Measurements from ENCODE around the gene TBC1D22A.

DNA sequence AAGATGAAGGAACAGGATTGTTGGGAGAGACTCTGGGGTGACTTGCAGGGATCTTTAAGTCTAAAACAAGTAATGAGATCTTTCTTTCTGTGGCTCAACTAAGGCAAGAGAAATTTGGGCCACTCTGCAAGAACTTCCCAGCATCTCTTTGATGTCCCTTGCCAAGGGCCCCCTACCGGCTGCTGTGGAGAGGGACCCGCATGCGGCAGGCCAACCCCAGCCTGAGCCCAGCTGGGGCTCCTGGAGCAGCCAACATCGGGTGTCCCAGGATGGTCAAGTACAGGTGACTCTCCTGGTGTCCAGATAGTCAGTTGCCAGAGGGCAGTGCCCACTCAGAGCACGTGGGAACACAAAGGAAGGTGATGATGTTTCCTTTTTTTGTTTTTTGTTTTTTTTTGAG, 363.2 kb downstream of the TBC1D22A start:
- TF ChIP-seq POLR2A (IDR thresholded peaks at IDR 0.05; ENCODE audit: low read length) (no peak), GATA1 (IDR thresholded peaks at IDR 0.05; ENCODE audit: low read depth, low read length) (no peak)
